ENCODE data around the gene ZBTB40.

The ZBTB40 gene

GRCh38 chr1:22451702-22452480 lies at the start of gene ZBTB40:
Gene ZBTB40, plus strand, starts transcription at chr1:22451851. Its CDS starts 38,098 bp downstream, at chr1:22489949.
- peak; percentile 84 for DNase-seq

- no peak for DNase-seq
Measured at GRCh38 chr1:22402356-22403053, 49.1 kb upstream of the ZBTB40 start.

- no peak for DNase-seq
Measured at GRCh38 chr1:22404486-22404885, 47.2 kb upstream of the ZBTB40 start.

- DNase-seq = no peak
Measured at GRCh38 chr1:22406722-22407495, 44.7 kb upstream of the ZBTB40 start.

- no peak for DNase-seq
Measured at GRCh38 chr1:22408230-22408629, 43.4 kb upstream of the ZBTB40 start.

- DNase-seq = no peak
Measured at GRCh38 chr1:22410401-22410800, 41.2 kb upstream of the ZBTB40 start.

GRCh38 chr1:22410928-22411495 lies 40.6 kb upstream of the ZBTB40 start:
- DNase-seq = no peak

GRCh38 chr1:22411589-22411988 lies 40.1 kb upstream of the ZBTB40 start:
- DNase-seq = no peak

GRCh38 chr1:22412932-22413727 lies 38.5 kb upstream of the ZBTB40 start:
- DNase-seq = no peak

GRCh38 chr1:22413799-22414198 lies 37.9 kb upstream of the ZBTB40 start:
- no peak for DNase-seq

GRCh38 chr1:22414244-22414751 lies 37.4 kb upstream of the ZBTB40 start:
- DNase-seq = no peak

GRCh38 chr1:22415489-22415888 lies 36.2 kb upstream of the ZBTB40 start:
- DNase-seq = no peak

GRCh38 chr1:22416555-22417454 lies 34.8 kb upstream of the ZBTB40 start:
- DNase-seq = peak; percentile 8

- no peak for DNase-seq
Measured at GRCh38 chr1:22417466-22417865, 34.2 kb upstream of the ZBTB40 start.

GRCh38 chr1:22418312-22418711 lies 33.3 kb upstream of the ZBTB40 start:
- DNase-seq = no peak

GRCh38 chr1:22418933-22419382 lies 32.7 kb upstream of the ZBTB40 start:
- DNase-seq = no peak

- peak; percentile 35 for DNase-seq
Measured at GRCh38 chr1:22420455-22421053, 31.1 kb upstream of the ZBTB40 start.

GRCh38 chr1:22426781-22427180 lies 24.9 kb upstream of the ZBTB40 start:
- no peak for DNase-seq

GRCh38 chr1:22428672-22429071 lies 23.0 kb upstream of the ZBTB40 start:
- DNase-seq = no peak

GRCh38 chr1:22431965-22432364 lies 19.7 kb upstream of the ZBTB40 start:
- no peak for DNase-seq
